Glomerular visceral epithelial cell (primary cell): ENCODE results near the gene FAN1.
A peak's percentile ranks its signal among the peaks of the same experiment; 100 is the strongest.
"Not testable (repeated sequence)": the region's sequence is repeated elsewhere in the genome, so short reads cannot be mapped to it uniquely, and the experiment has no call there.

Experiments
- DNase-seq: peaks from one replicate; pipeline ENCODE4 v3.0.0-alpha.2; 2016; ENCODE audit errors: extremely low spot score

FAN1 gene

DNA sequence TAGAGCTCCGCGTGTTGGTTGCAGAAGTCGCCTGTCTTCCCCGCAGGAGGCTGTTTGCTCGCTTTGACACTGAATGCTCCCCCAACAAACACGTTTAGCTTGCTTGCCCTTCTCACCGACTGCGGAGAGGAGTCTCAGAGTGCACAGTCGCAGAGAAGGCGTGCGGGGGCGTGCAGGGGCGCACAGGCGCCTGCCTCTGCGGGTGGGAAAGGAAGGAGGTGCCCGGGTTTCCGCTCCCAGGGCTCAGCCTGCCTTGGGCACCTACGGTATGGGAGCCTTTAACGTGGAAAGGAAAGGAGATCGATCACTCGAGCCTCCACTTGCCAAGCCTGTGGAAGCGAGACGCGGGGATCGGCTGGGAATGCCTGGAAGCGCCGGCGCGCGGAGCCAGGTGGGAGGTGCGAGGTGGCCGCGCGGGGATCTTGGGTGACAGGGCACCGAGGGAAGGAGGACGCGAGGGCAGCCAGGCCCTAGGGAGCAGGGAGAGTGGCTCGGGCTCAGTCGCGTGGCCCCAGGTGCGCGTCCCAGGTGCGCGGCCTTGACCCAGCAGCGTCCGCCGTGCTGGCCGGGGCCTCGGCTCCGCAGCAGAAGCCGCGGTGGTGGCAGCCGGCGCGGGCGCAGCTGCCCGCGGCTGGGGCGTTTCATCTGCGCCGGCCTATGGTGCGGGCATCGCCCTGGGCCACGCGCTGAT, at the start of gene FAN1:
Gene FAN1 (plus strand): TSS at position 419 of the 691 bp plus-strand sequence. CDS start 749 bp downstream, outside the sequence.
- peak; percentile 86 for DNase-seq

GRCh38 chr15:30859091-30859874, 44.4 kb upstream of the FAN1 start:
- DNase-seq: peak; percentile 11

GRCh38 chr15:30865257-30865656, 38.5 kb upstream of the FAN1 start:
- no peak for DNase-seq

- no peak for DNase-seq
Measured at GRCh38 chr15:30870681-30871080, 33.0 kb upstream of the FAN1 start.

DNA sequence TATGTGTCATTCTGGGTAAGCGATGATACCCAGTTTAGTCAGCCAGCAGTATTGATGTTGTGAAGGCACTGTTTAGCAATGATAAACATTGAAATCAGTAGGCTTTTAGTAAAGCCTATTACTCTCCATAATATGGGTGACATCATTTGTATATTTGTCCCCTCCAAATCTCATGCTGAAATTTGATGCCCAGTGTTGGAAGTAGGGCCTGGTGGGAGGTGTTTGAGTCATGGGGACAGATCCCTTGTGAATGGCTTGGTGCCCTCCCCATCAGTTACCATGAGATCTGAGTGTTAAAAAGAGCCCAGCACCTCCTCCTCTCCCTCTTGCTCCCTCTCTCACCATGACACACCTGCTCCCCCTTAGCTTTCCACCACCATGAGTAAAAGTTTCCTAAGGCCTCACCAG, 31.4 kb upstream of the FAN1 start:
- no peak for DNase-seq

DNA sequence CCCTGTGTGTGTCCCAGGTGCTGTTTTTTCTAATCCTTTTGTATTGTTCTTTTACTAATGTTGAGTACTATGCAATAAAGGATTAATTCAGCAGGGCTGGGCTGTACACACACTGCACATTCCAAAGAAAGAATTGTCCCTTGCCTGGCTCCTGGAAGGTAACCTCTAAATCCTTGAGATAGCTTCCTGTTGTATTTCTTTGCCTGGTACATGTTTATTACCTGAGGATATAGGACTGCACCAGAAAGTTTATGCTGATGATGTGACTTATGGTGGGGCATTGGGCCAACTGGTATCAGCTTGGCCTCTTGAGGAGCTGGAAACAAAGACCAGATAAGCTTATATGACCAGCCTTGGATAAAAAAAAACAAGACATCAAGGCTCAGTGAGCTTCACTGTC, 26.6 kb upstream of the FAN1 start:
- DNase-seq: no peak

- no peak for DNase-seq
Measured at GRCh38 chr15:30878515-30878914, 25.2 kb upstream of the FAN1 start.

DNA sequence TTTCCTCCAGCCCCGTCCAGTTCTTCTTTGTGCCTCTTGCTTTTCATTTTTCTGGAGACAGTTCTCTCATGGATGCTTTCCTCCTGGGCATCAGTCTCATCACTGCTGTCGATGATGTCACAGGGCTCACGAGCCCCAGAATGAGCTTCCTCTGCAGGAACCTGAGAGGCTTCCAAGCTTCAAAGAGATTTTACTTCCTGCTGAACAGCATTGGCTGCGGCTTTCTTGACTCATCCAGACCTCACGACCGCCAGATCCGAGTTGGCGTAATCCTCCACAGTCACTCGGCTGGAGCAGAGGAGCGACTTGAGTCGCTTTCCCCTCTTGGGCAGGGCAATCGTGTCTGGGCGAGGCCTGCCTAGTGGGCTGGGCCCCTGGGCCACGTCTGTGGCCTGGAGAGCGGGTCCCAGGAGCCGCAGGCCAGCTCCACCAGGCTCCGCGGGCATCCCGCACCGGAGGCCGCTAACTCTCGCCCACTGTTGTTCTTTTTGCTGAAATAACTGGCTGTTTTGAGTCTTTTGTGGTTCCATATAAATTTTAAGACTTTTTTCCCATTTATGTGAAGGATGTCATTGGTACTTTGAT, 20.8 kb upstream of the FAN1 start:
- no peak for DNase-seq

DNA sequence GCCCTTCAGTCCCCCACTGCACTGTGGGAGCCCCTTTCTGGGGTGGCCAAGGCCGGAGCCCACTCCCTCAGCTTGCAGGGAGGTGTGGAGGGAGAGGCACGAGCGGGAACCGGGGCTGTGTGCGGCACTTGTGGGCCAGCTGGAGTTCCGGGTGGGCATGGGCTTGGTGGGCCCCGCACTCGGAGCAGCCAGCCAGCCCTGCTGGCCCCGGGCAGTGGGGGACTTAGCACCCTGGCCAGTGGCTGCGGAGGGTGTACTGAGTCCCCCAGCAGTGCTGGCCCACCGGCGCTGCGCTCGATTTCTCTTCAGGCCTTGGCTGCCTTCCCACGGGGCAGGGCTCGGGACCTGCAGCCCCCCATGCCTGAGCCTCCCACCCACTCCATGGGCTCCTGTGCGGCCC, 20.0 kb upstream of the FAN1 start:
- not testable (repeated sequence) for DNase-seq

- no peak for DNase-seq
Measured at GRCh38 chr15:30885814-30886213, 17.9 kb upstream of the FAN1 start.

- DNase-seq: no peak
Measured at GRCh38 chr15:30889196-30889595, 14.5 kb upstream of the FAN1 start.

DNA sequence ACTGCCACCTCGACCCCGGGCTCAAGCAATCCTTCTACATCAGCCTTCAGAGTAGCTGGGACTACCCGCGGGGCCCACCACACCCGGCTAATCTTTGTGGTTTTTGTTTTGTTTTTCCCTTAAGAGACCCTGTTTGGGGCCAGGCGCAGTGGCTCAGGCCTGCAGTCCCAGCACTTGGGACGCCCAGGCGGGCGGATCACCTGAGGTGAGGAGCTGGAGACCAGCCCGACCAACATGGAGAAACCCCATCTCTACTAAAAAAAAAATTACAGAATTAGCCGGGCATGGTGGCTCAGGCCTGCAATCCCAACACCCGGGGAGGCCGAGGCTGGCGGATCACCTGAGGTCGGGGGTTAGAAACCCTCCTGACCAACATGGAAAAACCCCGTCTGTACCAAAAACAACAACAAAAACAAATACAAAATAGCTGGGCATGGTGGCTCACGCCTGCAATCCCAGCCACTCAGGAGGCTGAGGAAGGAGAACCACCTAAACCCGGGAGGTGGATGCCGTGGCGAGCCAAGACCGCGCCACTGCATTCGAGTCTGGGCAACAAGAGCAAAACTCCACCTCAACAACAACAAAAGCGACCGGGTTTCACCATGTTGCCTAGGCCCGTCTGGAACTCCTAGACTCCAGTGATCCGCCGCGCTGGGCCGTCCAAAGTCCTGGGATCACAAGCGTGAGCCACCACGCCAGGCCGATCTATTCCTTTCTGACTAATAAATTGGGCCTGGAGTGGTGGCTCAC, 8.1 kb upstream of the FAN1 start:
- no peak for DNase-seq

GRCh38 chr15:30896211-30896606, 7.5 kb upstream of the FAN1 start:
- no peak for DNase-seq

DNA sequence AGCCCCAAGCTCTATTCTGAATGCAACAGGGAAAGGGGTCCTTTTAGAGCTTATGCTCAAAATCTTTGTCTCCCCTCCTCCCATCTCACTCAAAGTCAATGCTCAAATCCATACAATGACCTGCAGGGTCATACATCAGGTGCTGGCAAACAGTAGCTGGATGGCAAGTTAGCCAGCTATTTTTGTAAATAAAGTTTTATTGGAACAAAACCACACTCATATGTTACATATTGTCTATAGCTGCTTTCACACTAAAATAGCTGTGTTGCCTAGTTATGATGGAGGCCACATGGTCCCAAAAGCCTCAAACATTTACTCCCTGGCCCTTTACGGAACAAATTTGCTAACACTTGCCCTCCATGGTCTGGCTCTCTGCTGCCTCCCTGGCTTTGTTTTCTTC, 1.8 kb upstream of the FAN1 start:
- DNase-seq: no peak

GRCh38 chr15:30904812-30905211, 1.1 kb downstream of the FAN1 start:
- no peak for DNase-seq

GRCh38 chr15:30905821-30906220, 2.1 kb downstream of the FAN1 start:
- DNase-seq: no peak

DNA sequence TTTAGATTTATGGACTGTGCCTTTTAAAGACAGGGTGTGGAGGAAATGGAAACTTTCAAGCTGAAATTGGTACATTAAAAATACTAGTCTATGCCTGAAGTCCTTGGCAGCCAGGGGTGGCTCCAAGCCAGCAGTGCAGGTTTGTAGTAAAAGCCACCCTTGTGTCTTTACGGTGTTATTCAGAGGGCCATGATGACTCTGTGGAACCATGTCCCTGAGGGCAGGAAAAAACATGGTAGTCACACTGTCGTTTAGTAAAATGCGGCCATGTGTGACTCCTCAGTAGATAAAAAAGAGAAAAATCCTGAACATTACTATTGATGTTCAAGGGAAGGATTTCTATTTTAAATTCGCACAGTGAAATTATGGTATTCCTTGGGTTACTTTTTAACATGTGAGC, 2.7 kb downstream of the FAN1 start:
- no peak for DNase-seq

- no peak for DNase-seq
Measured at GRCh38 chr15:30913761-30914160, 10.0 kb downstream of the FAN1 start.

DNA sequence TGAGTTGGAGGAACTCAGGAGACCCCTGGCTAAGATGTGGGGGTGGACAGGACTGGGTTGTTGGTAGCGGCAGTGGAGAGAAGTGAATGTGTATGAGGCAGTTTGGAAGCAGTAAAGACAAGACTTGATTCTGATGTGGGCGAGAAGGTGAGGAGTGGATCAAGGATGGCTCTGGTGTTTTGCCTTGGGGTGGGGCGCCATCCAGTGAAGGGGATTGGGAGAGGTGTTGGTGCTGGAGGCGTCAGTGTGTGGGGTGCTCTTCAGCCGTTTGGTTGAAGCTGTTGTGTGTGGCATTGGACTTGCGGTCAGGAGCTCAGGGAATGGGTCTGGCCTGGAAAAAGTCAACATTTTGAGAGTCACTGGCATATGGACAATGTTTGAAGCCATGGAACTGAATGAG, 13.3 kb downstream of the FAN1 start:
- no peak for DNase-seq

DNA sequence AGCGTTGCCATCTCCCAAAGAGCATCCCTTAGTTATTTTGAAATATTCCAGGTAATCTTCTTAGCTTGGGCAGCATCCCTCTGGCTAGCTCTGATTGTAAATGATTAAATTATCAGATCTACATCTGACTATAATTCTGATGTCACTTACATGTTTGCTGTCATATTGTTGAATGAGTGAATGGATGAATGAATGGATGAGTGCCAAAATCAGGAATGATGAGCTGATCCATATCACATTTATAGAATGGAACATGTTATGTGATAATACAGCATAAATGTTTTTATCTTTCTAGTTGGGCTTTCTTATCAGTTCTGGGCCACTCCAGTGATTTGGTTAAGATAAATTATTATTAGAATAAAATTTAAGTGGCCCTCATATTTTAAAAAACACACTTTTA, 14.0 kb downstream of the FAN1 start:
- DNase-seq: no peak

DNA sequence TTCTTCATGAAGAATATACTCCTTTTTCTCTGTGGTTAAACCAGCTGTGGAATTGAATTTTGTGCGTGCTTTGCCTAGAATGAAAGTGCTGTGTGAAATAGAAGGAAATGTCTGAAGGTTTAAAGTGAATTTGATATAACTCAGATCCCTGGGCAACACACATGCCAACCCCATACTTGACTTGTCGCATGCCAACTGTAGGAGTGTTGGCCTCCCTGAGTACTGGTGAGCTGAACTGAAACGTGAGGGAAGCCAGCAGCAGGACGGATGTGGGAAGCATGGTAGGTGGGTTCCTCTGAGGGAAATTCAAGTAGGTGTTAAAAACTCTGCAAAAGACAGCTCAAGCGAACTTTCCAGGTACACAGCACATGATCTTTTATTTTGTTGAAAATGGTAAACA, 14.7 kb downstream of the FAN1 start:
- no peak for DNase-seq

DNA sequence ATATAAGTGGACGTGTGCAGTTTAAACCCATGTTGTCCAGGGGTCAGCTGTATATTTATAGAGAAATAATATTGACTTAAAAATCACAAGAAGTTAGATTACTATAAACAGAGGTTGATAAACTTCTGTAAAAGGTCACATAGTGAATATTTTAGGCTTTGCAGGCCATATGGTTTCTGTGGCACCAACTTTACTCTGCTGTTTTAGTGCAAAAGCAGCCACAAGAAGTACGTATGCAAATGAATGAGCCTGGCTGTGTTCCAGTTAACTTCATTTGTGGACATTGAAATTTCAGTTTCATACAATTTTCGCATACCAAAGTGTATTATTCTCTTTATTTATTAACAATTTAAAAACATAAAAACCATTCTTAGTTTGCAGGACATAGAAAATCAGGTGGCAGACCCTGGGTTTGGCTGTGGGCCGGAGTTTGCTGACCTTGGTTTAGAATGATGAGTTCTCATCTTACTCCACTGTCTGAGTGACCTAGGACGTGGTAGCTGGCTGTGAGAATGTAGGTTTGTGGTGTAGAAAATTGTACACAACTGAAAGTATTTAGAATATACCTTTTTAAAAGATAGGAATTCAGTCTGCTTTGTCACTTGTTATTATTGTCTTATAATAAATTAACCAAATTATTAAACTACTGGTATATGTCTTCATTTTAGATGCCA, 16.3 kb downstream of the FAN1 start:
- DNase-seq: no peak
